ENCODE measurements around the gene IL1B.
"Not testable (repeated sequence)": the region's sequence is repeated elsewhere in the genome, so short reads cannot be mapped to it uniquely, and the experiment has no call there.

The IL1B gene

DNA sequence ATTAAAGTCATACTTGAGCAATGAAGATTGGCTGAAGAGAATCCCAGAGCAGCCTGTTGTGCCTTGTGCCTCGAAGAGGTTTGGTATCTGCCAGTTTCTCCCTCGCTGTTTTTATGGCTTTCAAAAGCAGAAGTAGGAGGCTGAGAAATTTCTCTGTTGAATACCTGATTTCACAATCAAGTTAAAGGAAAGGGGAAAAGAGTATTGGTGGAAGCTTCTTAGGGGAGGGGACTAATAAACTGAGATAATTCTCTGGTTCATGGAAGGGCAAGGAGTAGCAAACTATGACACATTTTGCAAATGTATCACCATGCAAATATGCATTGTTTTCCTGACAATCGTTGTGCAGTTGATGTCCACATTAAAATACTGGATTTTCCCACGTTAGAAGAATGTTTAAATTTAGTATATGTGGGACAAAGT, at the start of gene IL1B:
Gene IL1B (minus strand): TSS at position 85 of the 423 bp plus-strand sequence. CDS start 550 bp downstream, outside the sequence.
- peak; percentile 66 for DNase-seq

DNA sequence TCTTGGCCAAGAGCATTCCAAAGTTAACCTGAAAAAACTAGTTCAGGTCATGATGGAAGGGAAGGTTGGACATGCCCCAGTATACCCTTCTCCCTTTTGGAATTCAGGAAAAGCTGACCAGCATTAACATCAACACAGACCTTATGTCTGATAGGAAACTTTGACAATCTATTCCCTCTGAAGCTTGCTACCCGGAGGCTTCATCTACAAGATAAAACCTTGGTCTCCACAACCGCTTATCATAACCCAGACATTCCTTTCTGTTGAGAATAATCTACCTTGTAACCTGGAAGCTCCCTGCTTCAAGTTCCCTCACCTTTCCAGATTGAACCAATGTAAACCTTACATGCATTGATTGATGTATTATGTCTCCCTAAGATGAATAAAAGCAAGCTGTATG, 49.7 kb upstream of the IL1B start:
- no peak for DNase-seq

DNA sequence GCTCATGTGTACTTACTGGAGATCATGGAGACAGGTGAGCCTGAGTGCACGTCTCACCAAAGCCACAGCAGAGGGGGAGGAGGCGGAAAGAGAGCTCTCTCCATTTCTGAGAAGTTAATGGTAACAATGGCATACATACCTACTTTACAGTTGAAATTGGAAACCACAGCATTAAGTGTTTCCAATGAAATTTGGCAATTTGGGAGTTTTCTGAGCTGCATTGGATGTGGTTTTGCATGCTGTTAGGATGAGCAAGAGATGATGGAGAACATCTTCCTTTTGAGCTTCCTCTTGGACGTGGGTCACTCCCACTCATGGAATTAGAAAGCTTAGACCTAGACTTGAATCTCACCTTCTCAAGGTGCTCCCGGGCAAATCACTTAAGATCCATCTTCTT, 48.9 kb upstream of the IL1B start:
- no peak for DNase-seq

DNA sequence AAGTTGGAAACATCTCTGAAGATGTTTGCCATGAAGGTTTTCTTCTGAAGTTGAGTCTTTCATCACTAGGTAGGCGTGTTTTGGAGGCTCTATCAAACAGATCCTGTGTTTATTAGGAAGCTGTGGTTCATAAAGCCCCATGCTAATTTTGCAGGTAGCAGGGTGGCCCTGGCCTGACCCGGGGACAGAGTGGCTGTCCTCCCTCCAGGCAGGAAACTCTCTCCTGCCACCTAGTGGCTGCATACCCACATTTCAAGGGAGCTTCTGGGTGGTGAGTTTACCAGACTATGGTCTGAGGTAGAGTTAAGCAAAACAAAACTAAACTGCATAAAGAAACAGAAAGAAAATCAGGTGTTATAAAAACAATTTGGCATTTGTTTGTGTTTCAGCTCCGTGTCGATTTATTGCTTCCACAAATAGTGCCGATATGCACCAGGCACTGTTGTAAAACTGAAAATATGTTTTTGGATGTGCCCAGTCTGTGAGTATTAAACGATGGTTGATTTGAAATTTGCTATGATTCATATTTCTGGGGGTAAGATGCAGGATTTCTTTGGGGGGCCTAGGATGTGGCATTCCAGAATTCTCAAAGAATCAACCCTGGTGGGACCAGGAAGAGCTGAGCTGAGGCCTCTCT, 48.4 kb upstream of the IL1B start:
- DNase-seq, result peak; percentile 52

DNA sequence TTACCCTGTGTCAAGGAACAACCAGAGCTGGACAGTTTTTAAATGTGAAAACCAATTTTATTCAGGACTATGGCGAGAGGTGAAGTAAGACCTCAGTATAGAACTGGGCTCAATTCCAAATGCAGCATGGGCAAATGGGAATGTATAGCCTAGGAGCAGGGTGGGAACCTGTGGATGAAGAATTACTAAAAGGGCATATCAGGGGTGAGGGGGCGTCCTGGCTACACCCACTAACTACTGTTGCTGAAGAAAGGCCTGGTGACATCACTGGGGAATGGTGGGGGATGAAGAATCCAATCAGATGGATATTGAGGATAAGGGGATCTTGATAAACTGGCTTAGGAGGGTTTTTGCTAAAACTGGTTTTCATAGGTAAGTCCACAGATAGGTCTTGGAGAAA, 47.1 kb upstream of the IL1B start:
- no peak for DNase-seq

DNA sequence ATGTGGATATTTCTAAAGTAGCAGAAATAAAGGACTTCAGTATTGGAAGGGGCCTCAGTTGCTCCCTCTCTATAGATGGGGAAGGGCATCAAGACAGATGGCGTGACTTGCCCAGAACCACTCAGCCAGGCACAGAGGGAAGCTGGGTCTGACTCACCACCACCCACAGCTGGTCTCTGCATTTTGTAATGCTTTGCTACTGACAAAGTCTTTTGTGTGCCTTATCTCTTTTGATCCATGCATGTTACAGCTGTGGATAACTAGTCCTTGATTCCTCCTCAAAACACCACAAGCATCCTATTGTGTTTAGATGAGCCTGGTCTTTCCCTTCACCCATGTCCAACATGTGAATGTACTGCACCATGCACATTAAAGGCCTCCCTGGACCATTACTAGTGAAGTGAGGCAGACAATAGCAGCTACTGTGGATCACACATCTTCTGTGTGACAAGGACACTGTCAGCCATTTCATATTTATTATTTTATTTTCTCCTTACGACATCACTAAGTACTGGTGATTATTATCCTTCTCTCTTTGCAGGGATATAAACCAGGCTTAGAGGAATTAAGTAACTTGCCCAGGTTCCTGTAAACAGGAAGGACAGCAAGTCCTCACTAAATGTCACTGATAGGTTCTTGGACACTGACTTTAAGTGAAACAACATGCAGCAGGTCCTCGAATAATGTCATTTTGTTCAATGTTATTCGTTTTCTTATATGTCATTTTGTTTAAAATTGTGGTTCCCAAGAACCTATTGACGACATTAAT, 44.8 kb upstream of the IL1B start:
- DNase-seq, result peak; percentile 65

DNA sequence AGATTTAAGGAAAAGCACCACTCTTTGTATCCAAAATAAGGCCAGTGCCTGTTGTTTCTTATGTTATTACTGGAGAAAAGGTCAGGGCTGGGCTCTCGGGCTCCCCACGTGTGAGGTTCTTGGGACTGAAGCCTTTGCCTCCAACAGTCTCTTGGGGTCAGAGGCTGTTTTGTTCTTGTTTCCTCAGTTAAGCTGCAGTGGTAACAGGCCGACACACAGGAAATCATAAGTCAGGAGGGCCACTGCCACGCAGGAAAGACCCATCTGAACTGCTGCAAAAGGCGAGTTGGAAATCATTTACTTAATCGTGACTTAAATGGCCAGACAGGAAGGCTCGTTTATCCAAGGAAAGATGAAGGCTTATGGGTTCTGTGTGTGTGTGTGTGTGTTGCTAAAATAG, 44.1 kb upstream of the IL1B start:
- no peak for DNase-seq

DNA sequence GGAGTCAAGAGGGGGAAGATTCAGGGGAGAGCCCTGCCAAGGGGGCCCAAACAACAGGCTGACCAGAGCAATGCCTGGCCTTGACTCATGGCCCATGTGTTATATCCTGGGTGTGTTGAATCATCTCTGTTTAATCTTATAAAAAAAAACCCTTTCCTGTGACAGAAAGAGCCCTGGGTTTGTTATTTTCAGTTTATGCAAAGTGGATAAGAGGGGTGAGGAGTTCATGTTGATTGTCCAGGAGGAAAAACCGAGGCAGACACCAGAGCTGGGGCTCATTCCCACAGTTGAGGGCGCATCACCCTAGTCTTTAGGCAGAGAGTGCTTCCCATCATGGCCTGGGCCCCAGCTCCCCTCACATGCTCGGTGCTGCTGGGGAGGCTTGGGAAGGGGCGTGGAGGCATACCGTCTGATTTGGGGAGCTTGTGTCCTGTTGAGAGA, 43.5 kb upstream of the IL1B start:
- no peak for DNase-seq

DNA sequence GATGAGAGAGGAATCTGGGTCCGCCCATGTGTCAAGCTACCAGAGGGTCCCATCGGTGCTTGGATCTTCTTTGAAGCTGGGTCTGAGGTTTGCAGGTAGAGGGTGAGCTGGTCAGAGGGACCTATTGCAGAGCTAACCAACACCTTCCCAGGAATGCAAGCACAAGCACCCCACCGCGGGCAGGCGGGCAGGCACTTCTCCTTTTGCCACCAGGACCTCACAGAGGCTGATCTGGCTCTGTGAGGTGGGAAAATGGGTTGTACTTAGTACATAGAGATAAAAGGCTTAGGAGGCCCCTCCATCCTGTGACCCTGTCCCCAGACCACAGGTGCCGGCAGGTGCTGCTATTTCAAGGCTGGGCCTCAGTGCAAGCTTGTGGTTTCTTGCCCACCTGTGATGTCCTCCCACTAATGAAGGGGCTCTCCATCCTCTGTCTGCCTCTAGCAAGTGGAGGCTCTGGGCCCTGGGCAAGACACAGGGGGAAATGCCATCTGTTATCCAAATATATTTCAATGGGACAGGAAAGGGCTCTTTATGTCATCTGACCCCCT, 43.0 kb upstream of the IL1B start:
- DNase-seq, result no peak

DNA sequence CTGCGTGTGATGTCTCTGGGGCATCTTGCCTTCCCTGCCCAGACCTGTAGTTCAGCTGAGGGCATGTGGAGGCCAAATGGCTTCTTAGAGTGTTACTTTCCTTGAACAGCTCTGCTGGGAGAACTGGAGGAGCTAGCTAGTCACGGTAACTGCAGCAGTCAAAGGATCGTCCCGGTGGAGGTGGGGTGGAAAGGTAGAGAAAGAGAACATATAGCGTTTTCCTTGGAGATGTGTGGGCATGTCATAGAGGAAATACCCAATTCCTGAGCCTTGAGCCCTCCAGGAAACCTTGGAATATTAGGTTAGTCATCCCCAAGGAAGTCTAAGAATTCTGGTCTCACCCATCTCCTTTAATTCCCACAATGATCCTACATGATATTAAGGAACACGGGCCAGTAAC, 40.8 kb upstream of the IL1B start:
- no peak for DNase-seq

DNA sequence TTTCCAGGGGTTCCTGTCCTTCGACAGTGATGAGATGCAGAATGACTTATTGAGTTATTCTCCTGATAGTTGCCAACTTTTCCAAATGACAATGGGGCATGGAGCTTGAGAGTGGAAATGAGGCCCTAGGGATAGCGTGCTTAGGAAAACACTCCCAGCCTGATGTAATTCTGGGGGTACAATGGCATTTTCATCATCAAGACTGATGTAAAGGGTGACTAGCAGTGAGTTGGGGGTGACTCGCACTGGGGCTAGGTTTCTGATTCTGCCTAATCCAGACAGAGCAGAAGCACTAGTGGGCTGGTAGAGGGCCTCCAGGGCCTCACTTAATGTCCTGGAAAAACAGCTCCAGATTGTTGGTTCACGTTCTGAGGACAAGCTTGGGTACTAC, 40.4 kb upstream of the IL1B start:
- no peak for DNase-seq

DNA sequence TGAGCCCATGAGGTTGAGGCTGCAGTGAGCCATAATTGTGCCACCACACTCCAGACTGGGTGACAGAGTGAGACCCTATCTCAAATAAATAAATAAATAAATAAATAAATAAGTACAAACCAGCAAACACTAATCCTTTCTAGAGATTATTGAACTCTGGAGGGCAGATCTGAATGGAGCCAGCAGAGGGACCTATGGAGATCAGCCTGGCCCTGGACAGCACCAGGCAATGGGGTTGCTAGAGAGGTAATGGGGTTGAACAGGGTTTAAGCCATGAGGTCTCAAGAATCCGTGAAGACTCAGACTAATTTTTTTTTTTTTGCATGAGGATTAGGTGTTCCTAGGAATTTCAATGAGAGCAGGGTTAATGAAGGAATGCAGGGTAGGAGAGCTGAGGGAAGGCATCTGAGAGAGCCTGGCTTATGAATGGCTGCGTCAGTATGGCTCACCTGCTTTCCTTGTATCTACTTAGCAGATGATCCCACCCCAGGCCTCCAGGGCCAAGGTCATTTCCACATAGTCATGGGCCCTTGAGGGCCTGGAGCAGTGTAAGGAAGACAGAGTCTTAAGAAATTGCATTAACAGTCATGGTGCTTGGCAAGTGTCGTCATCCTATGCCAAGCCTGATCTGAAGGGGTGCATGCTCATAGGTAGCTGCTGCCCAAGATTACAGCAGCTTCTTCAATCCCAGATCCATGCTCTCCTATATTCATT, 39.8 kb upstream of the IL1B start:
- DNase-seq, result no peak

DNA sequence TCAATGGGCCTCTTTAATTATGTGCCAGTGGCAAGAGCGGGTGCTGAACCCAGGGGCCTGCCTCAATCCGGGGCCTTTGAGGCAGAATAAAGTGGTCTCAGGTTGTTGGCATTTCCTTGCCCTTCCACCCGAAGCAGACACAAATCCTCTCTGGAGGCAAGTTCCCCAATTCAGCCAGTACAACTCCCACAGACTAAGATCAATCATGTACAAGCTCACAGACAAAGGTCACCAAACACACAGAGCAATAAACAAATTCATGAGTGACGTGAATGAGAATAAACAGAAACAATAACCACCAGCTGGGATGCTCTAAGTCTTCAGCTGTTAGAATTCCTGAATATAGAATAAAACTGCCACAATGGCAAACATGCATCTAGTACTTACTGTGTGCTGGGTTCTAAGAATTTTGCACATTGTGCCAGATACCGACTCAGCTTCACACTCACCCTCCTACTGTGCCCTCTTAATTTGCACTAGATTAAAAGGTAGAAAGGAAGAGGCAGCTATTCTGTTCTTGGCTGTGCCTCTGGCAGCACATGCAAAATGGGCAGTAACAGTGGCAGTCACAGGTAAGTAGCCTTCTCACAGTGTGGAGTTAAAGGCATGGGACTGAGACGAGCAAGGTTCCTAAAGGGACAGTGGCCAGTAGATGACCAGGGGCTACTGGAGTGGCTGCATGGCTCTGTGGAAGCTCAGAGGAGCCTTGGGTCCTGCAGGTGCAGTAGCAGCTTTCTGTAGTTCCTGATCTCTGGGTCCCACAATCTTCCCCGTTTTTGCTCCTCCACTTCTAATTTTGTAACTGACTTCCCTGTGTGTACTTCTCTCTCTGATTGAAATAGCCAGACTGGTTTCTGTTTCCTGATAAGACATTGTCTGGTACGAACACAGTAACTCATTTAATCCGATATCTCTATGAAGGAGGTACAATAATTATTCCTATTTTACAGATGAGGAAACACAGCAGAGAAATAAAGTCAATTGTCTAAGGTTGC, 34.6 kb upstream of the IL1B start:
- peak; percentile 26 for DNase-seq

DNA sequence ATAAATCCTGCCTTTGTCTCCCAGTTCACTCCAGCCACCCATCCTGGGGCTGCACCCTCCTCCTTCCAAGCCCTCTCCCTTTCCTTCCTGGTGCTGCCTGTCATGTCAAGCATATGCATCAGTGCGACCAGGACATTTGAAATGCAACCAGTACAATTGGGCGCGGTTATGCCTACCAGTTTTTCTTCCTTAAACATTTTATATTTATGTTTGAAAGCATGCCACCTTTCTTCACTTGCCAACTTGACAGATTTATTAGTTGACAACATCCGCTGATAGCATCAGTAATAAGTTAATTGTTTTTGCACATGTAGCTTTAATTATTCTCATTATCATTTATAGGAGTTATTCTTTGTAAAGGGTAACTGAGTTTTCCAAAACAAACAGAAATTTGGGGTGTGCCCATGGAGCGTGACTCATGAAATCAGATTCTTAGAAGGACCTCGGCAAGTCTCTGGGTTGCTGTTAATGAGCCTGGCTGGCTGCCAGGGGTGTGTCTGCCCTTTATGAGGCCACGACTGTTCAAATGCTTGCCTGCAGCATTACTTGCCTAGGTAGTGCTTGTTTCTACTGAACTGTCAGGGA, 32.8 kb upstream of the IL1B start:
- no peak for DNase-seq

DNA sequence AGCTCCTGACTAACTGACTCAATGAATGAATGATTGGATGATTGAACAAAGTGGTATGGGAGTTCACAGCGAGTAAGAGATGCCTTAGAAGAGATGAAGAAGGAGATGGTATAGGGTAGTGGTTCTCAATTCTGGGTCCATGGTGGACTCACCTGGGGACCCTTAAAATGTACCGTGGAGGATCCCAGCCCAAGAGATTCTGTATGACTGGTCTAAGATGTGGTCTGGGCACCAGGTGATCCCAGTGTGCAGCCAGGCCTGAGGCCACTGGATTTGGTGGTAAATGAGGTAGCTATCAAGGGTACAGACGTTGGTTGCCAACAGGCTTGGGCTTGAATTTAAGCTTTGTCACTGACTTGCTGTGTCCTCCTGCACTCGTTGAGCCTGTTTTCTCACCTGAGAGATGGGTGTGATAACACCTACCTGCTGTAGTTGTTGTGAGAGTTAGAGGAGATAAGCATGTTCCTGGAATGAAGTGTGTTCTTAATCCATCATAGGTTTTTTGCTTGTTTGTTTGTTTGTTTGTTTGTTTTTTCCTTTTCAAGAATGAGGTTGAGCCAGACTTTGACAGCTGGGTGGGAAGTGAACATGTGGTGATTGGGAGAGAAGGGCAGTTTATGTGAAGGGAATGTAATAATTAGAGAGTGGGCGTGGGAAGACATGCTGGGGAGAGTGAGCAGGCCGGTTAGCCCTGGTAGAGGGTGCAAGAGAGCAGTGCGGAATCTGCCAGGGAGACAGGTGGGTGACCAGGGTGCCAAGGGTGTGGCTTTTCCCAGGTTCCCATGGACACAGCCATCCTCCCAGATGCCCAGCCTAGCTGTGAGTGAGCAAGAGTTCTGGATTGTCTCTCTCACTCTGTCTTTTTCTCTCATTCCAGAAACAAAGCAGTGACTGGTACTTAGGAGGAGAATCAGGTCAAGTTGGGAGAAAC, 31.4 kb upstream of the IL1B start:
- DNase-seq, result no peak

DNA sequence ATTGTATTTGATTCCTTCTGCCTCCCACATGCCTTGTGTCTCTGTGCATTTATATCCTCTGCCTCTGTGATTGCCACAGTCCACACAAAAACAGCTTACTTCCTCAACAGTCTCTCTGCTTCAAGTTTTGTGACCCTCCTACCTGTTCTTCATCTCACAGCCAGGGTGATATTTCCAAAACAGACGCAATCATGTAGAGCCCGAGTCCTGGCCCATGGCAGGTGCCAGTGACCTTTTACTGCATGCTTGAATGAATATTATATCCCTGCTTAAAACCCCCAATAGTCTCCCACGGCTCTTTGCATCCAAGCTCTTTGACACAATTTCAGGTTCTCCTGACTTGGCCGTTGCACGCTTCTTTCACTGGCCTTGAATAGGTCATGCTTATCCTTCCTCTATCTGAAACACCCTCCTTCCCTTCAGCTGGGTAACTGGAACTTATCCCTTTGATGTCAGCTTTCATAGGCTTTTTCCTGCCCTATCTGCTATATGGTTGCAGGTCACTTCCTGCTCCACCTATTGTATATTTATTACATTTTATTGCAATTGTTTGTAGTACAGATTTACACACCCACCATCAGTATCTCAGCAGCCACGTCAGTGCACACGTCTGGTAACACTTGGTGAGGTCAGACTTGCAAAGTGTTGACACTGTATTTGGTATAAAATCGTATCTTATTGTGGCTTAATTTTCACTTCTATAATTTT, 29.7 kb upstream of the IL1B start:
- DNase-seq, result no peak

DNA sequence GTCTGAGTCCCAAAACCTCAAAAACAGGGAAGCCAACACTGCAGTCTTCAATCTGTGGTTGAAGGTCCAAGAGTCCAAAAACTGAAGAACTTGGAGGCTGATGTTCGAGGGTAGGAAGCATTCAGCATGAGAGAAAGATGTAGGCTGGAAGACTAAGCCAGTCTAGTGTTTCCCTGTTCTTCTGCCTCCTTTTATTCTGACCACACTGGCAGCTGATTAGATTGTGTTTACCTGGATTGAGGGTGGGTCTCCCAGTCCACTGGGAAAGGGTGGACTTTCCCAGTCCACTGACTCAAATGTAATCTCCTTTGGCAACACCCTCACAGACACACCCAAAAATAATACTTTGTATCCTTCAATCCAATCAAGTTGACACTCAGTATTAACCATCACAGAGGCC, 27.5 kb upstream of the IL1B start:
- DNase-seq, result no peak

DNA sequence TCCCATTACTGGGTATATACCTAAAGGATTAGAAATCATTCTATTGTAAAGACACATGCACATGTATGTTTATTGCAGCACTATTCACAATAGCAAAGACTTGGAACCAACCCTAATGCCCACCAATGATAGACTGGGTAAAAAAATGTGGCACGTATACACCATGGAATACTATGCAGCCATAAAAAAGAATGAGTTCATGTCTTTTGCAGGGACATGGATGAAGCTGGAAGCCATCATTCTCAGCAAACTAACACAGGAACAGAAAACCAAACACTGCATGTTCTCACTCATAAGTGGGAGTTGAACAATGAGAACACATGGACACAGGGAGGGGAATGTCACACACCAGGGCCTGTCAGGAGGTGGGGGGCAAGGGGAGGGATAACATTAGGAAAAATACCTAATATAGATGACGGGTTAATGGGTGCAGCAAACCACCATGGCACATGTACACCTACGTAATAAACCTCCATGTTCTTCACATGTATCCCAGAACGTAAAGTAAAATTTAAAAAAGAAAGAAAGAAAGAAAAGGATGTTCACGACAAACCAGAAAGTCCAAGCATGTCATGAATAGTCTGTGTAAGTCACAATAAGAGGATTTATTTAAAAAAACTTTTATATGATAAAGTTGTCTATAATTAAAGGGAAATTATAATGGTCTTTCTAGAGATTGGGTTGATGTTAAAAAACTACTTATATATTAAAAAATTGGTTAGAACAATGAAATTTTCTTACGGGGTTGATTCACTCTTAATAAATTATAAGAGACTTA, 23.0 kb upstream of the IL1B start:
- DNase-seq, result not testable (repeated sequence)

DNA sequence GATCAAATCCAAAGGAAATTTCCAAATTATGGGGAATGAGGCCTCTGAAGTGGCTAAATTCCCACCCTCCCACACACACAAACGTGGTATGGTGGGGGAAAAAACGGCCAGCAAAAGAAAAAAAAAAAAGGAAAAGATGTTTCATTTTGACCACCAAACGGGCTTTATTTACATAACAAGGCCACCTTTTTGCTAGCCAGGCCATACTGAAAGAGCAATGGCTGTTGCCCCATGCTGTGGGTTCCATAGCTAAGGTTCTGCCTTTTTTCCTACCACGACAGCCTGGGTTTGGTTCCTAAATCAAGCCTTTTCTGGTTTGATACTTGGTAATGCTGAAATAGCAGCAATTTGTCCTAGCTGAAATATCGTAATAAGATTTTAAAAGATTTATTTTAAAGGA, 14.0 kb upstream of the IL1B start:
- no peak for DNase-seq
